Loucy (cell line): ENCODE data around the gene GGCX.

Source experiments
- H2AFZ ChIP-seq: fragments of 200-600 bp; sonication (generic); 2 replicates; pipeline ENCODE4 v1.6.0; 2016; ENCODE audit warnings: antibody characterized with exemption, mild to moderate bottlenecking, low read length, moderate library complexity
- H3F3A ChIP-seq: fragments of 200-600 bp; 2 replicates; pipeline ENCODE4 v1.6.0; 2016; ENCODE audit warnings: antibody characterized with exemption, low read depth, mild to moderate bottlenecking
- H3K27me3 ChIP-seq: fragments of 200-600 bp; sonication (generic); 2 replicates; pipeline ENCODE4 v1.6.1; 2014; ENCODE audit warnings: low read length, mild to moderate bottlenecking; ENCODE audit not compliant: insufficient read depth, poor library complexity, severe bottlenecking
- H3K36me3 ChIP-seq: fragments of 200-600 bp; sonication (generic); 2 replicates; pipeline ENCODE4 v1.6.1; 2016; ENCODE audit warnings: low read length; ENCODE audit not compliant: insufficient read depth
- H3K4me1 ChIP-seq: fragments of 200-600 bp; sonication (generic); 2 replicates; pipeline ENCODE4 v1.5.1; 2014; ENCODE audit warnings: low read length, mild to moderate bottlenecking; ENCODE audit not compliant: insufficient read depth, poor library complexity, severe bottlenecking
- H3K4me2 ChIP-seq: fragments of 200-600 bp; sonication (generic); 2 replicates; pipeline ENCODE4 v1.6.0; 2014; ENCODE audit warnings: antibody characterized with exemption, low read length, low read depth, mild to moderate bottlenecking; ENCODE audit not compliant: poor library complexity, severe bottlenecking
- H3K4me3 ChIP-seq: fragments of 200-600 bp; sonication (generic); 2 replicates; pipeline ENCODE4 v1.5.1; 2014; ENCODE audit warnings: low read length, mild to moderate bottlenecking, mixed read lengths; ENCODE audit not compliant: poor library complexity, severe bottlenecking
- H3K79me2 ChIP-seq: fragments of 200-600 bp; sonication (generic); 2 replicates; pipeline ENCODE4 v1.6.1; 2014; ENCODE audit warnings: low read length; ENCODE audit not compliant: insufficient read depth
- H3K9ac ChIP-seq: fragments of 200-600 bp; sonication (generic); 2 replicates; pipeline ENCODE4 v1.6.0; 2014; ENCODE audit warnings: mild to moderate bottlenecking, low read depth, low read length, moderate library complexity; ENCODE audit not compliant: poor library complexity, severe bottlenecking
- H3K9me2 ChIP-seq: fragments of 200-600 bp; sonication (generic); replicated peaks from 2 replicates; pipeline ENCODE4 v1.6.1; 2016; ENCODE audit warnings: low read depth, low read length, mixed read lengths
- H3K9me3 ChIP-seq: fragments of 200-600 bp; sonication (generic); 2 replicates; pipeline ENCODE4 v1.6.1; 2014; ENCODE audit warnings: mild to moderate bottlenecking, antibody characterized with exemption, low read length, low read depth; ENCODE audit not compliant: insufficient read depth
- H4K20me1 ChIP-seq: fragments of 200-600 bp; sonication (generic); 2 replicates; pipeline ENCODE4 v1.6.0; 2014; ENCODE audit warnings: antibody characterized with exemption, low read length, mild to moderate bottlenecking; ENCODE audit not compliant: insufficient read depth, poor library complexity, severe bottlenecking
- EZH2phosphoT487 ChIP-seq: fragments of 200-600 bp; IDR thresholded peaks from 2 replicates; pipeline ENCODE4 v1.6.1; 2018; ENCODE audit warnings: antibody characterized with exemption, mild to moderate bottlenecking, moderate library complexity, borderline replicate concordance
- TF ChIP-seq, protein P1 (sequence below): fragments of 200-600 bp; sonication (generic); conservative IDR thresholded peaks from 2 replicates; pipeline ENCODE4 v1.5.1; 2014; ENCODE audit warnings: mild to moderate bottlenecking, antibody characterized with exemption, low read length

The GGCX gene

DNA sequence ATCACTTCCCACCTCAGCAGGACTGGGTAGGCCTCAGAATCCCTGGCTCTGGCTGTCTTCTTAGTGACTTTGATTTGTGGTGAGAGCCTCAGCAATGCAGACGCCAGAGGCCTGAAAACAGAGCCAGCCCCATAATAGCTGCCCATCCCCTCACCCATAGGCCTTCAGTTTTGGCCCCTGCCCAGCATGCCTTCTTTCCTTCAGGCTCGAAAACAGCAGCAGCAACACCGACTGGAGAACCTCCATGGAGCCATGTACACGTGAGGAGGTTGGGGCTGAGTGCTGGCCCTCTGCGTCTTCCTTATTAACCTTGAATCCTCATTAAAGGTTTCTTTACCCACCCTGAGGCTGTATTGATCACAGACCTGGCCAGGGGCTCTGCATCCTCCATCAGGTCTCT, 35.9 kb upstream of the GGCX start:
- H2AFZ ChIP-seq: no peak overlapping the region
- H3K4me3 ChIP-seq: peak overlapping the region; percentile 97
- H3K4me1 ChIP-seq: peaks cover 30% of the 10 kb centered on the region
- peak overlapping the region; percentile 89 for H3K9ac ChIP-seq
- H3K4me2 ChIP-seq: peak overlapping the region; percentile 96
- no peaks in the 10 kb centered on the region; the same call in 1 of the 2 replicates for H3K36me3 ChIP-seq
- H3K9me3 ChIP-seq: no peaks in the 10 kb centered on the region
- no peaks in the 10 kb centered on the region for H3F3A ChIP-seq
- H4K20me1 ChIP-seq: peaks cover 21% of the 10 kb centered on the region
- TF ChIP-seq EZH2phosphoT487: no peak
- TF ChIP-seq, protein P1, sequence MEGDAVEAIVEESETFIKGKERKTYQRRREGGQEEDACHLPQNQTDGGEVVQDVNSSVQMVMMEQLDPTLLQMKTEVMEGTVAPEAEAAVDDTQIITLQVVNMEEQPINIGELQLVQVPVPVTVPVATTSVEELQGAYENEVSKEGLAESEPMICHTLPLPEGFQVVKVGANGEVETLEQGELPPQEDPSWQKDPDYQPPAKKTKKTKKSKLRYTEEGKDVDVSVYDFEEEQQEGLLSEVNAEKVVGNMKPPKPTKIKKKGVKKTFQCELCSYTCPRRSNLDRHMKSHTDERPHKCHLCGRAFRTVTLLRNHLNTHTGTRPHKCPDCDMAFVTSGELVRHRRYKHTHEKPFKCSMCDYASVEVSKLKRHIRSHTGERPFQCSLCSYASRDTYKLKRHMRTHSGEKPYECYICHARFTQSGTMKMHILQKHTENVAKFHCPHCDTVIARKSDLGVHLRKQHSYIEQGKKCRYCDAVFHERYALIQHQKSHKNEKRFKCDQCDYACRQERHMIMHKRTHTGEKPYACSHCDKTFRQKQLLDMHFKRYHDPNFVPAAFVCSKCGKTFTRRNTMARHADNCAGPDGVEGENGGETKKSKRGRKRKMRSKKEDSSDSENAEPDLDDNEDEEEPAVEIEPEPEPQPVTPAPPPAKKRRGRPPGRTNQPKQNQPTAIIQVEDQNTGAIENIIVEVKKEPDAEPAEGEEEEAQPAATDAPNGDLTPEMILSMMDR: no peak
- H3K27me3 ChIP-seq: no peaks in the 10 kb centered on the region
- no peaks in the 10 kb centered on the region for H3K9me2 ChIP-seq
- peaks cover 44% of the 10 kb centered on the region for H3K79me2 ChIP-seq

DNA sequence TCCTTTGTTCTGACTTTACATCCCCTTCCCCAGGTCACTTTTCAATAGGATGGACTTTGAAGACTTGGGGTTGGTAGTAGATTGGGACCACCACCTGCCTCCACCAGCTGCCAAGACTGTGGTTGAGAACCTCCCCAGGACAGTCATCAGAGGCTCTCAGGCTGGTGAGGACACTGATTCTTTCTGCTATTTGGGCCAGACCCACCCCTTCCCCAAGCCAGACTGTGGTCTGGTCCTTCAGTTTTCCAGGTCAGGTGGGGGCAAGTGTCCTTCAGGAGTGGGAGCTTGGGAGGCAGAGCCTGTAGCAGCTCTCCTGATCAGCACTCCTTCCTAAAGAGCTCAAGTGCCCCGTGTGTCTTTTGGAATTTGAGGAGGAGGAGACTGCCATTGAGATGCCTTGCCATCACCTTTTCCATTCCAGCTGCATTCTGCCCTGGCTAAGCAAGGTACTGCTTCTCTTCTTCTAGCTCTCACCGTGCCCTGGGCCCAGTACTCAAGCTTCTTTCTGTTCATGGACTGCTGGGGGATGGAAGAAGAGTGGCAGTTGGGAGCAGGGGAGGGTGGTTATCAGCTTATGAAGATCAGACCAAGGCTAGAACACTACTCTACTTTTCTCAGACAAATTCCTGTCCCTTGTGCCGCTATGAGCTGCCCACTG, 35.3 kb upstream of the GGCX start:
- no peaks in the 10 kb centered on the region for H3K9me2 ChIP-seq
- H3K9me3 ChIP-seq: no peaks in the 10 kb centered on the region
- H3K4me2 ChIP-seq: peak overlapping the region; percentile 96
- H3K79me2 ChIP-seq: peaks cover 44% of the 10 kb centered on the region
- peaks cover 18% of the 10 kb centered on the region for H4K20me1 ChIP-seq
- H3K27me3 ChIP-seq: no peaks in the 10 kb centered on the region
- peak overlapping the region; percentile 97 for H3K4me3 ChIP-seq
- TF ChIP-seq, protein P1: no peak
- TF ChIP-seq EZH2phosphoT487: no peak
- peak overlapping the region; percentile 89 for H3K9ac ChIP-seq
- no peak overlapping the region for H2AFZ ChIP-seq
- peaks cover 27% of the 10 kb centered on the region for H3K4me1 ChIP-seq
- H3F3A ChIP-seq: no peaks in the 10 kb centered on the region
- H3K36me3 ChIP-seq: no peaks in the 10 kb centered on the region; the same call in 1 of the 2 replicates

DNA sequence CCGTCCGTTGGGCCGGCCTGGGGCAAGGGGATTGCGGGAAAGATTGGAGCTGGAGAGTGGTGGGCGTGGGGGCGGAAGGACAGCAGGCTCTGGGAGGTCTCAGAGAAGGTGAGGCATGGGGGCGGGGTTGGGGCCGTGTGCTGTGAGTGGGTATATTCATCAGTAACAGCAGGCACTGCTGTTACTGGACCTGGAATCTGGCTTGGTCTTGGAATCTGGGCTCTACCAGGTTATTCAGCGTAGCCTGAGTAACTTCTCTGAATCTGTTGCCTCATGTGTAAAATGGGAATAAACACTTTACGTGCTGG, 34.7 kb upstream of the GGCX start:
- H3K9ac ChIP-seq: peak overlapping the region; percentile 89
- no peaks in the 10 kb centered on the region for H3K9me3 ChIP-seq
- H3K4me3 ChIP-seq: peak overlapping the region; percentile 97
- peaks cover 45% of the 10 kb centered on the region for H3K79me2 ChIP-seq
- no peaks in the 10 kb centered on the region; the same call in 1 of the 2 replicates for H3K36me3 ChIP-seq
- TF ChIP-seq, protein P1: no peak
- no peak for TF ChIP-seq EZH2phosphoT487
- peak overlapping the region; percentile 76 for H2AFZ ChIP-seq
- H4K20me1 ChIP-seq: peaks cover 18% of the 10 kb centered on the region
- H3K27me3 ChIP-seq: no peaks in the 10 kb centered on the region
- peaks cover 27% of the 10 kb centered on the region for H3K4me1 ChIP-seq
- no peaks in the 10 kb centered on the region for H3F3A ChIP-seq
- no peaks in the 10 kb centered on the region for H3K9me2 ChIP-seq
- peak overlapping the region; percentile 96 for H3K4me2 ChIP-seq
